ENCODE measurements around the gene AXIN2. TPM values are rescaled to one million over a fixed set of nuclear protein-coding genes. Genes with fewer than 3 reads are reported as not detected.

AXIN2 gene
- total RNA-seq, result 10 to 100 TPM; 20.2 to 26.3 TPM
- polyA plus RNA-seq (ENCODE audit: insufficient read depth, low read depth, low replicate concordance), result 18.1 TPM
- long read RNA-seq, donor 1, full-length matches to known transcripts, result 5 of 5 reads
- long read RNA-seq, donor 1, partial matches to known transcripts, result 0 of 5 reads
- long read RNA-seq, donor 1, other reads (novel, unspliced or antisense), result 0 of 5 reads
- long read RNA-seq, donor 2, result 0 reads

- WGBS, 2 donors, result 1 to 2% methylated on average over 35 to 44 of the region's 65 CpGs
- intact Hi-C loops (cut with DNase I; ENCODE audit: low total_unique reads), result no loop called here
Measured at GRCh38 chr17:65561452-65562205, at the start of gene AXIN2. AXIN2 (minus strand) TSS chr17:65561648; CDS start chr17:65558620, 3,028 bp downstream.

GRCh38 chr17:65609749-65610148 is 48.3 kb upstream of the AXIN2 start:
- no peaks in the 10 kb centered on the region for H3K4me1 ChIP-seq
- no peak for DNase-seq

More at GRCh38 chr17:65561452-65562205, at the start of gene AXIN2:
- TF ChIP-seq POLR2A (IDR thresholded peaks at IDR 0.05), result no peak
- TF ChIP-seq CTCF (IDR thresholded peaks at IDR 0.05), result peak in 2 of 3 experiments; percentile 36 to 38
- Histone ChIP-seq H3K27ac (peak within 1 kb of the TSS; percentile 81 to 93), H3K27me3 (no peaks in the 10 kb centered on the region), H3K36me3 (ENCODE audit: low read depth, missing control alignments) (no peaks in the 10 kb centered on the region), H3K4me1 (peaks cover 14% of the 10 kb centered on the region), H3K9me3 (no peaks in the 10 kb centered on the region), H3K4me3 (peak within 1 kb of the TSS; percentile 84 to 88)
- peak; percentile 93 for DNase-seq

GRCh38 chr17:65609286-65609685 is 47.8 kb upstream of the AXIN2 start:
- H3K36me3 ChIP-seq (ENCODE audit: low read depth, missing control alignments), result no peaks in the 10 kb centered on the region
- TF ChIP-seq CTCF (IDR thresholded peaks at IDR 0.05) (no peak), POLR2A (IDR thresholded peaks at IDR 0.05) (no peak)
- WGBS, 2 donors, result 77 to 86% methylated on average over 2 of the region's 2 CpGs
- no peaks in the 10 kb centered on the region for H3K27me3 ChIP-seq
- no peaks in the 10 kb centered on the region for H3K4me1 ChIP-seq
- intact Hi-C loops (cut with DNase I; ENCODE audit: low total_unique reads), result no loop called here
- no peaks in the 10 kb centered on the region for H3K9me3 ChIP-seq
- DNase-seq, result no peak
- no peak overlapping the region for H3K27ac ChIP-seq
- H3K4me3 ChIP-seq, result no peak overlapping the region

More at GRCh38 chr17:65609749-65610148, 48.3 kb upstream of the AXIN2 start:
- intact Hi-C loops (cut with DNase I; ENCODE audit: low total_unique reads), result no loop called here
- WGBS, 2 donors, result 86 to 91% methylated on average over 2 of the region's 2 CpGs
- Histone ChIP-seq H3K36me3 (ENCODE audit: low read depth, missing control alignments) (no peaks in the 10 kb centered on the region), H3K9me3 (no peaks in the 10 kb centered on the region), H3K27me3 (no peaks in the 10 kb centered on the region), H3K4me3 (no peak overlapping the region), H3K27ac (no peak overlapping the region)
- TF ChIP-seq CTCF (IDR thresholded peaks at IDR 0.05), result no peak
- TF ChIP-seq POLR2A (IDR thresholded peaks at IDR 0.05), result no peak

GRCh38 chr17:65604070-65604469 is 42.6 kb upstream of the AXIN2 start:
- TF ChIP-seq POLR2A (IDR thresholded peaks at IDR 0.05) (no peak), CTCF (IDR thresholded peaks at IDR 0.05) (no peak)
- Histone ChIP-seq H3K27me3 (no peaks in the 10 kb centered on the region), H3K27ac (no peak overlapping the region), H3K9me3 (no peaks in the 10 kb centered on the region), H3K4me1 (peaks cover 9% of the 10 kb centered on the region), H3K4me3 (no peak overlapping the region), H3K36me3 (ENCODE audit: low read depth, missing control alignments) (no peaks in the 10 kb centered on the region)
- WGBS, 2 donors, result 65 to 74% methylated on average over 4 of the region's 4 CpGs
- no peak for DNase-seq
- intact Hi-C loops (cut with DNase I; ENCODE audit: low total_unique reads), result no loop called here

Data from testis (tissue), 5 donors.